Measurements from ENCODE around the gene SDCCAG8. TPM values are rescaled to one million over a fixed set of nuclear protein-coding genes. Genes with fewer than 3 reads are reported as not detected.
"Not testable (repeated sequence)": the region's sequence is repeated elsewhere in the genome, so short reads cannot be mapped to it uniquely, and the experiment has no call there.

SDCCAG8 gene
- polyA plus RNA-seq, 1 donor, result 35.0 TPM

DNA sequence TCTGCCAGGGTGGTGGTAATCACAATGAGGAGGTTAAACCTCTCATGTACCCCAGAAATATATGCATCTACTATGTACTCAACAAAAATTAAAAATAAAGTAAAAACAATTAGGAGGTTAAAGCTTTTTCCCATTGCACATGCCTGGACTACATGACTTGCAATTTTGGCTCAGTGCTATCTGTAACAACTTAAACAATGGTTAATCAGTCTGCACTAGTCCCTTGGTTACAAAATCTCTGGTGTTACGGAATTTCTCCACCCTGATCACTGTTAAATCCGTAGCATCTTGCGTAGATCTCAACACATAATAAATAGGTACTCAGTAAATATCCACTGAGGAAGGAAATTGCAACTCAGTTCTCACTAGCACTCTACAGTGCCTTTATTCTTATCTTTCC is 66.5 kb downstream of the SDCCAG8 start:
- no peaks in the 10 kb centered on the region for H3K27me3 ChIP-seq (ENCODE audit: control insufficient read depth, insufficient read depth, low read length)

DNA sequence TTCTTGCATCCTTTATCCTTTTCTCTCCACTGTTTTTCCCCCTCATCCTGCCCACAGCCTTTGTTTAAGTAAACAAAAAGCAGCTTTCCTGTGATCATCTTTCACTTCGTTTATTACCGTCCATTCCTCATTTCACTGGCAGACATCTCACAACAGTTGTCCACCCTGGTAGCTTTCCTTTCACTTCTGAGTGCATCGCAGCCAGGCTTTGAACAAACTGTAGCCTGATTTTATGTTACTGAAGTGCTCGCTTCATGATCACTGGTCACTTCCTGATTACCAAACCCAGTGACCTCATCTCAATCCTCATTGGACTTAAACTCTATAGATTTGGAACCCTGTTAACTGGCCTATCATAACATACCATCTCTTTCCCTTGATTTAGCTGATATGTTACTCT is 67.7 kb downstream of the SDCCAG8 start:
- 89% methylated on average over 3 of the region's 4 CpGs for WGBS (ENCODE audit: insufficient coverage, low lambda C conversion rate)
- Histone ChIP-seq H3K4me1 (ENCODE audit: control insufficient read depth, insufficient read depth, low read length) (no peaks in the 10 kb centered on the region), H3K27ac (ENCODE audit: low read length) (no peak overlapping the region), H3K27me3 (ENCODE audit: control insufficient read depth, insufficient read depth, low read length) (no peaks in the 10 kb centered on the region), H3K4me3 (ENCODE audit: low read length) (no peak overlapping the region), H3K36me3 (ENCODE audit: control insufficient read depth, insufficient read depth, low read length) (peaks cover 2% of the 10 kb centered on the region), H3K9me3 (ENCODE audit: control insufficient read depth, low read depth, low read length) (no peaks in the 10 kb centered on the region)
- no peak for DNase-seq

More for the DNA sequence above, 66.5 kb downstream of the SDCCAG8 start:
- Histone ChIP-seq H3K4me3 (ENCODE audit: low read length) (no peak overlapping the region), H3K27ac (ENCODE audit: low read length) (no peak overlapping the region), H3K9me3 (ENCODE audit: control insufficient read depth, low read depth, low read length) (no peaks in the 10 kb centered on the region), H3K36me3 (ENCODE audit: control insufficient read depth, insufficient read depth, low read length) (peaks cover 12% of the 10 kb centered on the region), H3K4me1 (ENCODE audit: control insufficient read depth, insufficient read depth, low read length) (no peaks in the 10 kb centered on the region)
- no peak for DNase-seq
- no CpG with 5 or more reads among the region's 3 CpGs for WGBS (ENCODE audit: insufficient coverage, low lambda C conversion rate)

DNA sequence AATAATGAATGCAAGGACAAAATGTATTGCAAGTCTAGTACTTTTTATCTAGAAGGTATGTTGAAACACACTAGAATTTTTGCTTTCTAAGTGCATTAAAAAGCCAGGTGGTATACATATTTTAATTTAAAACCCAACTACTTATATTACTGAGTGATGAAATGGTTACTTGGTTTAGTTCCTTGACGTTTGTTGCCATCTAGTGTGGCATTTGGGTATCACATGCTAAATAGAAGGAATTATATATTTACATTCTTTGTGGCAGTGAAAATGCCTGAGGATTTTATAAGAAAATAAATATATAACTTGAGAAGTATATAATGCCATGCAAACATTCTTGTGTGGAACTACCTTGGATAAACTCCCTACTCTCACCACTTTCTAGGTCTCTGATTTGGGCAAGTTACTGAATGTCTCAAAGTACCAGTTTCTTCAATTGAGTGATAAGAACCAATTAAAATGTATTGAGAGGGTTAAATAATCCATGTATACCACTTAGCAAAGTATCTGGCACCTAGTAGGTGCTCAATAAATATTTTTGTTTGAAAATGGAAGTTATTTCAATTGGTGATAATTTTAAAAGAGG is 69.6 kb downstream of the SDCCAG8 start:
- WGBS (ENCODE audit: insufficient coverage, low lambda C conversion rate), result 0% methylated on average over 1 of the region's 1 CpG
- Histone ChIP-seq H3K27me3 (ENCODE audit: control insufficient read depth, insufficient read depth, low read length) (no peaks in the 10 kb centered on the region), H3K36me3 (ENCODE audit: control insufficient read depth, insufficient read depth, low read length) (peaks cover under 1% of the 10 kb centered on the region), H3K4me3 (ENCODE audit: low read length) (no peak overlapping the region), H3K27ac (ENCODE audit: low read length) (no peak overlapping the region), H3K9me3 (ENCODE audit: control insufficient read depth, low read depth, low read length) (no peaks in the 10 kb centered on the region), H3K4me1 (ENCODE audit: control insufficient read depth, insufficient read depth, low read length) (no peaks in the 10 kb centered on the region)
- peak in 1 of 2 donors; percentile 14 for DNase-seq

DNA sequence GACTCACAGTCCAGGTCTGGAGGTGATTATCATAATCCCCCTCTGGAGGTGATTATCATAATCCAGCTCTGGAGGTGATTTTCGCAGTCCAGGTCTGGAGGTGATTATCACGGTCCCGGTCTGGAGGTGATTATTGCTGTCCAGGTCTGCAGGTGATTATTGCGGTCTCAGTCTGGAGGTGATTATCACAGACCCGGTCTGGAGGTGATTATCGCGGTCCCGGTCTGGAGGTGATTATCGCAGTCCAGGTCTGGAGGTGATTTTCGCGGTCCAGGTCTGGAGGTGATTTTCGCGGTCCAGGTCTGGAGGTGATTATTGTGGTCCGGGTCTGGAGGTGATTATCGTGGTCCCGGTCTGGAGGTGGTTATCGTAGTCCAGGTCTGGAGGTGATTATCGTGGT is 76.6 kb downstream of the SDCCAG8 start:
- Histone ChIP-seq H3K9me3 (ENCODE audit: control insufficient read depth, low read depth, low read length) (no peaks in the 10 kb centered on the region), H3K27me3 (ENCODE audit: control insufficient read depth, insufficient read depth, low read length) (no peaks in the 10 kb centered on the region), H3K27ac (ENCODE audit: low read length) (no peak overlapping the region), H3K4me1 (ENCODE audit: control insufficient read depth, insufficient read depth, low read length) (no peaks in the 10 kb centered on the region), H3K36me3 (ENCODE audit: control insufficient read depth, insufficient read depth, low read length) (peaks cover 38% of the 10 kb centered on the region), H3K4me3 (ENCODE audit: low read length) (no peak overlapping the region)
- DNase-seq, result no peak
- no CpG with 5 or more reads among the region's 18 CpGs for WGBS (ENCODE audit: insufficient coverage, low lambda C conversion rate)

DNA sequence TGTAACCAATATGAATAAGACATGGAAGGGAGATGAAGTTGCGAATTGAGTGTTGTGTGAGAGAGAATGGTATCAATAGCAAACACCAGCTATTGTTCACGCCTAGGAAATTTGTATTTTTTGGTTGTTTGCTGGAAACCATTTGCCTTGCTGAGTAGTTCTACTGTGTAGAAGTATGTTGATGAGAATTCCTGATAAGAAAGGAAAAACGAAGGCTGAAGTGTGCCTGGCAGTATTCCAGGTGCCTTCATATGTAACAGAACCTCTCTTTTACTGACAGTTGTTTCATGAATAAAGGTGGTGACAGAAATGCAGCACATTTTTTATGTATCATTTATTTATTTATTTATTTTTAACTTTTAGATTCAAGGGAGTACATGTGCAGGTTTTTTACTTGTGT is 79.5 kb downstream of the SDCCAG8 start:
- peaks cover 46% of the 10 kb centered on the region for H3K36me3 ChIP-seq (ENCODE audit: control insufficient read depth, insufficient read depth, low read length)
- H3K4me1 ChIP-seq (ENCODE audit: control insufficient read depth, insufficient read depth, low read length), result no peaks in the 10 kb centered on the region
- H3K27ac ChIP-seq (ENCODE audit: low read length), result no peak overlapping the region
- no peaks in the 10 kb centered on the region for H3K9me3 ChIP-seq (ENCODE audit: control insufficient read depth, low read depth, low read length)
- no CpG with 5 or more reads among the region's 3 CpGs for WGBS (ENCODE audit: insufficient coverage, low lambda C conversion rate)
- no peak for DNase-seq
- no peak overlapping the region for H3K4me3 ChIP-seq (ENCODE audit: low read length)
- no peaks in the 10 kb centered on the region for H3K27me3 ChIP-seq (ENCODE audit: control insufficient read depth, insufficient read depth, low read length)

DNA sequence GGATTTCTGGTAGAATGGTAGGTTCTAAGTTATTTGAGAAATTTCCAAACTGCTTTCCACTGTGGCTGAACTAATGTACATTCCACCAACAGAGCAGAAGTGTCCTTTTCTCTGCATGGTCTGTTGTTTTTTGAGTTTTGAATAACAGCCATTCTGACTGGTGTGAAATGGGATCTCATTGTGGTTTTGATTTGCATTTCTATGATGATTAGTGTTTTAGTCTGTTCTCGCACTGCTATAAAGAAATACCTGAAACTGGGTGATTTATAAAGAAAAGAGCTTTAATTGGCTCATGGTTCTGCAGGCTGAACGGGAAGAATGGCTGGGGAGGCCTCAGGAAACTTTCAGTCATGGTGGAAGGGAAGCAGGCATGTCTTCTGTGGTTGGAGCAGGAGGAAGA is 80.3 kb downstream of the SDCCAG8 start:
- Histone ChIP-seq H3K4me1 (ENCODE audit: control insufficient read depth, insufficient read depth, low read length) (no peaks in the 10 kb centered on the region), H3K4me3 (ENCODE audit: low read length) (no peak overlapping the region), H3K36me3 (ENCODE audit: control insufficient read depth, insufficient read depth, low read length) (peaks cover 43% of the 10 kb centered on the region), H3K27ac (ENCODE audit: low read length) (no peak overlapping the region), H3K27me3 (ENCODE audit: control insufficient read depth, insufficient read depth, low read length) (no peaks in the 10 kb centered on the region), H3K9me3 (ENCODE audit: control insufficient read depth, low read depth, low read length) (no peaks in the 10 kb centered on the region)
- WGBS (ENCODE audit: insufficient coverage, low lambda C conversion rate), result 83% methylated on average over 1 of the region's 2 CpGs
- no peak for DNase-seq

DNA sequence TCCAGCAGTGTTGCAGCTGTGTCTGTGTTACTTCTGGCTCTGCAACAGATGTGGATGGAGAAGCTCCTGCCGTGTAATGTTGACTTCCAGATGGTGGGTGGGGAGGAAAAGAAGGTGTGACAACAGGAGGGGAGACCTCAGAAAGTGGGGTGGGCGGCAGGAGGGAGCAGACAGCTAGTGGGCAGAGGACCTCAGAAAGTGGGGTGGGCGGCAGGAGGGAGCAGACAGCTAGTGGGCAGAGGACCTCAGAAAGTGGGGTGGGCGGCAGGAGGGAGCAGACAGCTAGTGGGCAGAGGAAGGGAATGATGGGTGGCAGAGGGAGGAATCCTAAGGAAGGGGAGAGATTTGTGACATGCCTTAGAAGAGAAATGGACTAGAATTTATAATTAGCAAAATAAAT is 83.0 kb downstream of the SDCCAG8 start:
- not testable (repeated sequence) for H3K9me3 ChIP-seq (ENCODE audit: control insufficient read depth, low read depth, low read length); H3K27ac ChIP-seq (ENCODE audit: low read length); H3K4me1 ChIP-seq (ENCODE audit: control insufficient read depth, insufficient read depth, low read length); H3K27me3 ChIP-seq (ENCODE audit: control insufficient read depth, insufficient read depth, low read length); H3K4me3 ChIP-seq (ENCODE audit: low read length); DNase-seq
- H3K36me3 ChIP-seq (ENCODE audit: control insufficient read depth, insufficient read depth, low read length), result peaks cover 27% of the 10 kb centered on the region
- no CpG with 5 or more reads among the region's 4 CpGs for WGBS (ENCODE audit: insufficient coverage, low lambda C conversion rate)

DNA sequence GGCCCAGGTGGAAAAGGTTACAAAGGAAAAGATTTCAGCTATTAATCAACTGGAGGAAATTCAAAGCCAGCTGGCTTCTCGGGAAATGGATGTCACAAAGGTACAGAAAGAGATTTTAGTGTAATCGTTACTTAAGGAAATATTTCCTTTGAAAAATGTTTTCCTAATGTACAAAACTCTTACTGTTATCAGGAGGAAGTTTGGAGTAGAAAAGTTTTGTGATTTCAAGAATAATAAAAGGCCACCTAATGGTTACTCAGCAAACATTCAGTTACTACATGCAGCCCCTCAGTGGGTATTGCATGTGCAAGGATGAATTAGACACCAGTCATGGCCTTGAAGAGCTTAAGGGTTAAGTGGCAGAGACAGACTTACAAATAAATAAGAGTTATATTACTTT is 85.2 kb downstream of the SDCCAG8 start:
- no peak overlapping the region for H3K27ac ChIP-seq (ENCODE audit: low read length)
- peaks cover 13% of the 10 kb centered on the region for H3K36me3 ChIP-seq (ENCODE audit: control insufficient read depth, insufficient read depth, low read length)
- H3K9me3 ChIP-seq (ENCODE audit: control insufficient read depth, low read depth, low read length), result no peaks in the 10 kb centered on the region
- no peaks in the 10 kb centered on the region for H3K27me3 ChIP-seq (ENCODE audit: control insufficient read depth, insufficient read depth, low read length)
- WGBS (ENCODE audit: insufficient coverage, low lambda C conversion rate), result 31% methylated on average over 2 of the region's 2 CpGs
- H3K4me1 ChIP-seq (ENCODE audit: control insufficient read depth, insufficient read depth, low read length), result no peaks in the 10 kb centered on the region
- H3K4me3 ChIP-seq (ENCODE audit: low read length), result no peak overlapping the region
- no peak for DNase-seq

DNA sequence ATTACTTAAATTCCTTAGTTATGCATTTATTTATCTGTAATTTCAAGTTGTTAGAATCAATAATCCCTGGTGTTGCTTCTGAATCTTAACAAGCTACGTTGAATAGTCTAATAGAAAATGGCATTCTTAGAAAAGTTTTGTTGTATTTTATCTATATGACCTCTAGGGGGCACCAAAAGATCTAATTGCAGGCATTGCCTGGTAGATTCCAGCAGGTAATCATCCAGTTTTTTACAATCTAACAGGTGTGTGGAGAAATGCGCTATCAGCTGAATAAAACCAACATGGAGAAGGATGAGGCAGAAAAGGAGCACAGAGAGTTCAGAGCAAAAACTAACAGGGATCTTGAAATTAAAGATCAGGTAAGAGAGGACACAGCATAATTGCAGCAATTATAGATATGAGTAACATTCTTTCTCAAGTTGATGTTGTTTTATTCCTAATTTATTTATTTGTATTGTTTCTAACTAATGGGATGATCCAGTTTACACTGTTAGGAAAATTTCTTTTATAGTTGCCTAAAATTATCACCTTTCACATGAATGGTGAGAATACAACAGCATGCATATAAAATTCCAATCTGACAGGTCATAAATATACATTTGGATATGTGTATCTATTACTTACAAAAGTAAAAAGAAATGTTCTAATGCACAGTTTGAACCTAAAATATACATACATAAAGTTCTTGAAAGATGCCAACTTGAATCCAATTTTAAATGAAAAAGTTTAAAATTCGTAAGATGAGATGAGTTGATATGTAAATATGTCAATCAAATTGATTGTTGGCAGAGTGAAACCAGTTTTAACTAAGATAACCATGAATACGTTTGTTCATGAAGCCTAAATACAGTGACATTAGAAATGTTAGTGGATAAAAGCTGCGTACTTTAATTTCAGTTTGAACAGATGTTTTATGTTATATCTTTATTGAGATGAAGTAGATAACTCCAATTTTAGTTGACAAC is 88.4 kb downstream of the SDCCAG8 start:
- no peak overlapping the region for H3K4me3 ChIP-seq (ENCODE audit: low read length)
- no peak overlapping the region for H3K27ac ChIP-seq (ENCODE audit: low read length)
- peaks cover 19% of the 10 kb centered on the region for H3K36me3 ChIP-seq (ENCODE audit: control insufficient read depth, insufficient read depth, low read length)
- H3K4me1 ChIP-seq (ENCODE audit: control insufficient read depth, insufficient read depth, low read length), result no peaks in the 10 kb centered on the region
- no peaks in the 10 kb centered on the region for H3K9me3 ChIP-seq (ENCODE audit: control insufficient read depth, low read depth, low read length)
- no peaks in the 10 kb centered on the region for H3K27me3 ChIP-seq (ENCODE audit: control insufficient read depth, insufficient read depth, low read length)
- DNase-seq, result peak; percentile 37 to 58
- 76% methylated on average over 3 of the region's 5 CpGs for WGBS (ENCODE audit: insufficient coverage, low lambda C conversion rate)

DNA sequence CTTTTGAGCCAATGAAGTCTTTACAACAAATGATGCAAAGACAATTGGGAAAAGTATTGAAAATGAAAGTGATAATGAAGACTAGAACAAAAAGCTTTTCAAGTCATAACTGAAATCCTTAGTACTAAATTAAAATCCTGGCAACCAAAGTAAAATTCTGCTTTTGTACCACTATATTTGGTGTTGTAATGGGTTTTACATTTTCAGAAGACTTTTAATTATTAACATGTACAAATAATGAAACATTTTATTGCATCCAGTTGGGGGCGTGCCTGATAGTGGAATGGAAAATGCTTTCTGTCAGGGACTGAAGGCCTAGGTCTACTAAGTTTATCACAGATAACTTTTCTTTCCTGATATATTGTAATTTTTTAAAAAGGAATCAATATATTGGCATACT is 89.4 kb downstream of the SDCCAG8 start:
- no peaks in the 10 kb centered on the region for H3K9me3 ChIP-seq (ENCODE audit: control insufficient read depth, low read depth, low read length)
- H3K4me3 ChIP-seq (ENCODE audit: low read length), result no peak overlapping the region
- H3K36me3 ChIP-seq (ENCODE audit: control insufficient read depth, insufficient read depth, low read length), result peaks cover 18% of the 10 kb centered on the region
- H3K27me3 ChIP-seq (ENCODE audit: control insufficient read depth, insufficient read depth, low read length), result no peaks in the 10 kb centered on the region
- H3K4me1 ChIP-seq (ENCODE audit: control insufficient read depth, insufficient read depth, low read length), result no peaks in the 10 kb centered on the region
- peak; percentile 19 to 34 for DNase-seq
- no CpG with 5 or more reads among the region's 1 CpG for WGBS (ENCODE audit: insufficient coverage, low lambda C conversion rate)
- no peak overlapping the region for H3K27ac ChIP-seq (ENCODE audit: low read length)
